Measurements from ENCODE around the gene TIMM23.
A peak's percentile ranks its signal among the peaks of the same experiment; 100 is the strongest.
"Not testable (repeated sequence)": the region's sequence is repeated elsewhere in the genome, so short reads cannot be mapped to it uniquely, and the experiment has no call there.

- TF ChIP-seq, protein P1, sequence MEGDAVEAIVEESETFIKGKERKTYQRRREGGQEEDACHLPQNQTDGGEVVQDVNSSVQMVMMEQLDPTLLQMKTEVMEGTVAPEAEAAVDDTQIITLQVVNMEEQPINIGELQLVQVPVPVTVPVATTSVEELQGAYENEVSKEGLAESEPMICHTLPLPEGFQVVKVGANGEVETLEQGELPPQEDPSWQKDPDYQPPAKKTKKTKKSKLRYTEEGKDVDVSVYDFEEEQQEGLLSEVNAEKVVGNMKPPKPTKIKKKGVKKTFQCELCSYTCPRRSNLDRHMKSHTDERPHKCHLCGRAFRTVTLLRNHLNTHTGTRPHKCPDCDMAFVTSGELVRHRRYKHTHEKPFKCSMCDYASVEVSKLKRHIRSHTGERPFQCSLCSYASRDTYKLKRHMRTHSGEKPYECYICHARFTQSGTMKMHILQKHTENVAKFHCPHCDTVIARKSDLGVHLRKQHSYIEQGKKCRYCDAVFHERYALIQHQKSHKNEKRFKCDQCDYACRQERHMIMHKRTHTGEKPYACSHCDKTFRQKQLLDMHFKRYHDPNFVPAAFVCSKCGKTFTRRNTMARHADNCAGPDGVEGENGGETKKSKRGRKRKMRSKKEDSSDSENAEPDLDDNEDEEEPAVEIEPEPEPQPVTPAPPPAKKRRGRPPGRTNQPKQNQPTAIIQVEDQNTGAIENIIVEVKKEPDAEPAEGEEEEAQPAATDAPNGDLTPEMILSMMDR (IDR thresholded peaks at IDR 0.05; ENCODE audit: insufficient read depth, low read depth, low read length): peak; percentile 30
- not testable (repeated sequence) for TF ChIP-seq EZH2 (IDR thresholded peaks at IDR 0.05; ENCODE audit: insufficient read depth, low read length)
Observed at GRCh38 chr10:45983538-45984186, 11.4 kb downstream of the TIMM23 start.

All from astrocyte (in vitro differentiated cells and primary cell).